HG03095 (cell line): ENCODE measurements around the gene VTN.

ENCODE experiments used
- ATAC-seq: cut with Tn5 transposase; IDR thresholded peaks from one replicate; pipeline ENCODE4 v1.9.1; 2021; ENCODE audit warnings: moderate library complexity; ENCODE audit not compliant: unreplicated experiment

VTN gene

DNA sequence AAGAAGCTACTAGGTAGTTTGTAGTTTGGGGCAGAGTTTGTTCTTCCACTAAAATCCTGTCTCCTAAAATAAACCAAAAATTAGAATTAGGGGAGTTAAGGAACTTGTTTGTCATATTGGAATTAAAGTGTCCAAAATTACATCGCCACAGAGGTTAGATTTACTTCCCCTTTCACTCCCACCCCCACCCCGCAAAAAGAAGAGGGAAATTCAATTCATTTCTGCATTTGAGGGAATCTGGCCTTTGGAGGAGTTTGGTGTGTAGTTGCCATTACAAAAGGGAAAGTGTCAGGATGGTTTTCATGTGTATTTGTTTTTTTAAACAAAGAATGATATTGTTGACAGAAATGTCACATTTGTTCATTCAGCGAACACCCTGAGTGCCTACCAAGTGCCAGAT lies 45.3 kb downstream of the VTN start:
- ATAC-seq = no peak

- no peak for ATAC-seq
Observed at GRCh38 chr17:28324267-28324745, 45.8 kb downstream of the VTN start.

DNA sequence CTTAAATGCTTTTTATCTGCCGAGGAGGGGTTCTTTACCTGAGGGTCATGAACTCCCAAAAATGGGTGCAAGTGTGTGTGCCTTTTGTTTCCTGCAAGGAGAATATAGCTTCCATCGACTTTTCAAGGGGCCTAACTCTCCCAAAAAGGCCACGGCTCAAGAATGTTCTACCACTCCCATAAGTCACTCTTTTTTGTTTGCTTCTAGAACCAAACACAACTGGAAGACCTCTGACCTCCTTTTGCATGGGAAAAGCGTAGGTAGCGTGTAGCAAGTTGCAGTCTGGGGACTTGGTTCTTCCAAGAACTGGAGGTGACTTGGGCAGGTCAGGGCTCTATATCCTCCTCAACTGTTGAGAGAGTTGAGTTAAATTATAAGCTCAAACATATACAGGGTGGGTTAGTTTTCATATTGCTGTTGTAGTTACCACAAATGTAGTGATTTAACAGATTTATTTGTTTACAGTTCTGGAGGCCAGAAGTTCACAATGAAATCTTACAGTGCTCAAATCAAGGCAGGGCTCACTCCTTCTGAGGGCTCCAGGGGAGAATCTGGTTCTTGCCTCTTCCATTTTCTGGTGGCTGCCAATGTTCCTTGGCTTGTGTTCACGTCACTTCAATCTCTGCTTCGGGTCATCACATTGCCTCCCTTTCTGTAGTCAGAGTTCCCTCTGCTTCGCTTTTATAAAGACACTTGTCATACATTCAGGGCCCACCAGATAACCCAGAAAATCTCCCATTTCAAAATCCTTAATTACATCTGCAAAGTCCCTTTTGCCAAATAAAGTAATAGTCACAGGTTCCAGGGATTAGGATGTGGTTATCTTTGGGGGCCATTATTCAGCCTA lies 49.7 kb downstream of the VTN start:
- ATAC-seq = no peak

GRCh38 chr17:28319598-28319935 lies 50.5 kb downstream of the VTN start:
- ATAC-seq = no peak

DNA sequence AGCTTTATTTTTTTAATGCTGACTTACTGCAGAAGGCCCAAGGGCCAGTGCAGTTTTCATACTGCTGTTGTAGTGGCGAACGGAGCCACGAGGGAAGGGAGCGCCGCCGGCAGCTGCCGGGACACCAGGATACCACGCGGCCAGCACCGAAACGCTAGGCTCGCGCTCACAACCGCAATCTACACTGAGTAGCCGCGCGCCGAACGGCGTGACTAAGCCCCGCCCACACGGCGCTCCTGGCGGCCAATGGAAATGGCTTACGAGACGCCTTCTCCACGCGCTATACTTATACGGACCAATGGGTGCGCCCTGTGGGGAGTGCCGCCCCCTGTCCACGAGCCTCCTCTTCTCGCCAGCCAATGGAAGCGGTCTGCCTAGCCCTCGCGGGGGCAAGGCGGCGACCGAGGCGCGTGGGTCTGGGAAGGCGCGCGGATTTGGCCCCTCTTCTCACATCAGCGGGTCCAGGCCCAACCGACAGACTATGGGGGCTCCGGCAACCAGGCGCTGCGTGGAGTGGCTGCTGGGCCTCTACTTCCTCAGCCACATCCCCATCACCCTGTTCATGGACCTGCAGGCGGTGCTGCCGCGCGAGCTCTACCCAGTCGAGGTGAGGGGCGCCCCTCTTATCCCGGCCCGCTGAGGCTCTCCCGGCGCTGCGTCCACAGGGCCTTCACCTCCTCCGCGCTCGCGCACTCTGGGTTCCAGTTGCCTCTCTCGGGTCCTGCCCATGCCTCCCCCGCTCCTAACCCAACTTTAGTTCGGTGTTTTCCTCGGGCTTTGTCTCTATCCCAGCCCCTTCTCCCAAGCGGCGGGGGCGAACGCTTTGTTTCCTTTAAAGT lies 51.1 kb downstream of the VTN start, which contains the start of gene TMEM97:
Gene TMEM97 (plus strand): TSS at position 442 of the 839 bp plus-strand sequence. CDS start 40 bp downstream, at position 482.
- ATAC-seq = peak; percentile 89

GRCh38 chr17:28317966-28318758 lies 51.9 kb downstream of the VTN start:
- ATAC-seq = no peak
